Mesodermal cell (in vitro differentiated cells): ENCODE results near the gene MRPS12.
A peak's percentile ranks its signal among the peaks of the same experiment; 100 is the strongest.
"Not testable (repeated sequence)": the region's sequence is repeated elsewhere in the genome, so short reads cannot be mapped to it uniquely, and the experiment has no call there.

ENCODE experiments used
- H3K27ac ChIP-seq: 2 replicates; pipeline ENCODE4 v1.7.0; 2013; ENCODE audit warnings: mild to moderate bottlenecking, low read depth, low read length, moderate library complexity; ENCODE audit not compliant: severe bottlenecking
- H3K36me3 ChIP-seq: 2 replicates; pipeline ENCODE4 v1.7.1; 2013; ENCODE audit warnings: mild to moderate bottlenecking, low read length, moderate library complexity; ENCODE audit not compliant: control insufficient read depth, insufficient read depth
- H3K4me1 ChIP-seq: one replicate; pipeline ENCODE4 v1.7.1; 2013; ENCODE audit warnings: mild to moderate bottlenecking, low read length; ENCODE audit not compliant: insufficient read depth, control insufficient read depth, poor library complexity, severe bottlenecking
- H3K4me3 ChIP-seq: 2 replicates; pipeline ENCODE4 v1.7.0; 2013; ENCODE audit warnings: low read length, control low read depth, mild to moderate bottlenecking; ENCODE audit not compliant: insufficient read depth, poor library complexity, severe bottlenecking; ENCODE audit errors: extremely low read depth
- H3K9me3 ChIP-seq: 2 replicates; pipeline ENCODE4 v1.7.1; 2013; ENCODE audit warnings: mild to moderate bottlenecking, low read length, moderate library complexity; ENCODE audit not compliant: control insufficient read depth
- WGBS, 2 experiments: methylation state at CpG; one replicate each; pipeline ENCODE4 v1.1.5; 2013; ENCODE audit warnings: missing lambda C conversion rate in 2 of 2; ENCODE audit not compliant: insufficient coverage in 2 of 2; 5-methylcytosine and 5-hydroxymethylcytosine counted together

The MRPS12 gene

DNA sequence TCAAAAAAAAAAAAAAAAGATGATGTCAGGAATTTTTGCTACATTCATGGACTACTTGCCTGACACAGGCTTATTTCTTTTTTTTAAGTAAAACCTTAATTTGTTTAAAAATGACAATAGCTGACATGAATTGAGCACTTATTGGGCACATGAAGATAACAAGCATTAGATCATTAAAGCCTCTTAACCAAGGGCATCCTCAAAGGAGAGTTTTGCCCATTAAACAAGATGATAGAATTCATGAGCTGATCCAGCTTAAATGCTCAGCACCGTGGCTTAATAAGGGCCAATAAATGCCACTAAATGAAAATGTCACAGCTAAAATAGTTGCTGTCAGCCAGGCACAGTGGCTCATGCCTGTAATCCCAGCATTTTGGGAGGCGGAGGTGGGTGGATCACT, 25.5 kb downstream of the MRPS12 start:
- H3K4me3 ChIP-seq, result no peak overlapping the region
- no peak overlapping the region for H3K27ac ChIP-seq
- H3K4me1 ChIP-seq, result no peaks in the 10 kb centered on the region
- no peaks in the 10 kb centered on the region for H3K9me3 ChIP-seq
- H3K36me3 ChIP-seq, result peaks cover 27% of the 10 kb centered on the region
- 100% methylated on average over 1 of the region's 2 CpGs for WGBS, 2 experiments

DNA sequence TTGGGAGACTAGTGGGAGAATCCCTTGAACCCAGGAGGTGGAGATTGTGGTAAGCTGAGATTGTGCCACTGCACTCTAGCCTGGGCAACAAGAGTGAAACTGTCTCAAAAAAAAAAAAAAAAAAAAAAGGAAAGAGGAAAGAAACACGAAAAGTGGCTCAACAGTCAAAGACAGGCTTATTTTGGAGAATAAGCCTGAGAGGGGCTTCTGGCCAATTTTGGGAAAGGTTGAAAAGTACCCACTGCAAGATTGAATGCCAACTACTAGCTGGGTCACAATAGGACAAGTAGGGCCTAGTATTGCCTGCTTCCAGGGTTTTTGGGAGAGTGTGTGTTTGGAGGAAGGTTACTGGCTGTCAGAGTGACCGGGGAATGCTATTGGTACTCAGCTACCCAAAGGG, 27.6 kb downstream of the MRPS12 start:
- WGBS, 2 experiments, result 92 to 100% methylated on average over 1 to 2 of the region's 2 CpGs
- H3K9me3 ChIP-seq, result no peaks in the 10 kb centered on the region
- H3K27ac ChIP-seq, result no peak overlapping the region
- H3K4me3 ChIP-seq, result no peak overlapping the region
- H3K36me3 ChIP-seq, result peaks cover 28% of the 10 kb centered on the region
- H3K4me1 ChIP-seq, result no peaks in the 10 kb centered on the region

DNA sequence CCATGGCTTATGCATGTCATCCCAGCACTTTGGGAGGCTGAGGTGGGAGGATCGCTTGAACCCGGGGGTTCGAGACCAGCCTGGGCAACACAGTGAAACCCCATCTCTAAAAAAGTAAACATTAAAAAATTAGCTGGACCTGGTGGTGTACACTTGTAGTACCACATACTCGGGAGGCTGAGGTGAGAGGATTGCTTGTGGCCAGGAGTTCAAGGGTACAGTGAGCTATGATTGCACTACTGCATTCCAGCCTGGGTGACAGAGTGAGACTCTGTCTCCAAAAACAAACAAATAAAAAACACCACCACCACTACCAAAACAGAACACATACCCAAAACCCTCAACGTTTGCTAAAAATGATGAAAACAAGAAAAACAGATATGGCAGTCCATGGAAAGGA, 28.9 kb downstream of the MRPS12 start:
- no peak overlapping the region for H3K27ac ChIP-seq
- H3K4me3 ChIP-seq, result no peak overlapping the region
- no CpG with 5 or more reads among the region's 5 CpGs for WGBS, 2 experiments
- no peaks in the 10 kb centered on the region for H3K9me3 ChIP-seq
- H3K36me3 ChIP-seq, result peaks cover 39% of the 10 kb centered on the region
- H3K4me1 ChIP-seq, result no peaks in the 10 kb centered on the region

DNA sequence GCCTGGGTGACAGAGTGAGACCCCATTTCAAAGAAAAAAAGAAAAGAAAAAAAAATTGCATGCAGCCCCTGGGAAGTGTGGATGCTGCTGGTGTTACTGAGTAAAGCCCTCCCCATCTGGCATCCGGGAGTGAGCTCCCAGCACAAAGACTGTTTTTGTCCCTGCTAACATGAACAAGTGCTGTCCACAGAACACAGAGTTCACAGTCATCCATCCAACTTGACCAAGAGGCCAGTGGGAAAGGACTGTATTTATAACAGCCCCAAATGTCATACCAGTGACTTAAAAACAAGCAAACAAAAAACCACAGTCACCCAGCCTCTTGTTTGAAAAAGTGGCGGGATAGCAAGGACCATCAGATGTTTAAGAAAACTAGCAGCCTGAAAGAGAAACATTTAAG, 34.0 kb downstream of the MRPS12 start:
- WGBS, 2 experiments, result 67 to 80% methylated on average over 1 to 2 of the region's 2 CpGs
- H3K4me3 ChIP-seq, result no peak overlapping the region
- no peaks in the 10 kb centered on the region for H3K9me3 ChIP-seq
- peaks cover 34% of the 10 kb centered on the region for H3K36me3 ChIP-seq
- no peak overlapping the region for H3K27ac ChIP-seq
- no peaks in the 10 kb centered on the region for H3K4me1 ChIP-seq

DNA sequence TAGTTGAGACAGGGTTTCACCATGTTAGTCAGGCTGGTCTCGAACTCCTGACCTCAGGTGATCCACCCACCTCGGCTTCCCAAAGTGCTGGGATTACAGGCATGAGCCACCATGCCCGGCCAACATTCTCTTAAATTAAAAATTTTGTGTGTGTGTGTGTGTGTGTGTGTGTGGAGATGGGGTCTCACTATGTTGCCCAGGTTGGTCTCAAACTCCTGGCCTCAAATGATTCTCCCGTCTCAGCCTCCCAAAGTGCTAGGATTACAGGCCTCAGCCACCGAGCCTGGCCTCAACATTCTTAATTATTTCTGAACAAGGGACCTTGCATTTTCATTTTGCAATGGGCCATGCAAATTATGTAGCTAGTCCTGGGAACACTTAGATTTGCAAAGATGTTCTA, 35.4 kb downstream of the MRPS12 start:
- 94 to 96% methylated on average over 2 to 3 of the region's 5 CpGs for WGBS, 2 experiments
- not testable (repeated sequence) for H3K4me3 ChIP-seq, H3K9me3 ChIP-seq, H3K27ac ChIP-seq, H3K4me1 ChIP-seq
- H3K36me3 ChIP-seq, result peaks cover 37% of the 10 kb centered on the region

DNA sequence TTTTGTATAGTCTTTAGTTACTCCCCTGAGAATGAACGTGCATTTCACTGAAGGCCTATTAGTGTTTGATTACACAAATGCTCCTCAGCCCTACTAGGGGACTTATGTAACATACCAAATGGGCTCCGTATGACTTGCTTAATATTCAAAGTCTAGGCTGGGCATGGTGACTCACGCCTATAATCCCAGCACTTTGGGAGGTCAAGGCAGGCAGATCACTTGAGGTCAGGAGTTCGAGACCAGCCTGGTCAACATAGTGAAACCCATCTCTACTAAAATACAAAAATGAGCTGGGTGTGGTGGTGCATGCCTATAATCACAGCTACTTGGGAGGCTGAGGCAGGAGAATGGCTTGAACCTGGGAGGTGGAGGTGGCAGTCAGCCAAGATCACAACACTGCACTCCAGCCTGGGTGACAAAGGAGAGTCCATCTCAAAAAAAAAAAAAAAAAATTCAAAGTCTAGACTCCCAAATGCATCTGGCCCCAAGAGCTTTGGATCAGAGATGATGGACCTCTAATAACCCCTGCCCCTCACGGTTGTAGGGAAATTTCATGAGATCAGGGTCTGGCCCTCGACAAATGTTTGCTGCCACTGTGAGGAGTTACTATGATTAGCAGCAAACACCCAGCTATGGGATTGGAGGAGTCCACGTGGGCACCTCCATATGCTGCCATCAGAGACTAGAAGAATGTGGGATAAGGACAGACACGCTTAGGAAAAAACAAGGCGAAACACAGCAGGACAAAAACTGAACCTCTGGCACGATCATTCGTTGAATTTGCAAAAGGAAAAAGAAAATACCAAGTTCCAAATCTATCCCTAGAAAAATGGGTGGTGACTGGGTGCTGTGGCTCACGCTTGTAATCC, 40.2 kb downstream of the MRPS12 start:
- Histone ChIP-seq H3K9me3 (no peaks in the 10 kb centered on the region), H3K4me3 (no peak overlapping the region), H3K27ac (no peak overlapping the region), H3K36me3 (peaks cover 28% of the 10 kb centered on the region), H3K4me1 (no peaks in the 10 kb centered on the region)
- 89 to 93% methylated on average over 9 to 10 of the region's 12 CpGs for WGBS, 2 experiments

DNA sequence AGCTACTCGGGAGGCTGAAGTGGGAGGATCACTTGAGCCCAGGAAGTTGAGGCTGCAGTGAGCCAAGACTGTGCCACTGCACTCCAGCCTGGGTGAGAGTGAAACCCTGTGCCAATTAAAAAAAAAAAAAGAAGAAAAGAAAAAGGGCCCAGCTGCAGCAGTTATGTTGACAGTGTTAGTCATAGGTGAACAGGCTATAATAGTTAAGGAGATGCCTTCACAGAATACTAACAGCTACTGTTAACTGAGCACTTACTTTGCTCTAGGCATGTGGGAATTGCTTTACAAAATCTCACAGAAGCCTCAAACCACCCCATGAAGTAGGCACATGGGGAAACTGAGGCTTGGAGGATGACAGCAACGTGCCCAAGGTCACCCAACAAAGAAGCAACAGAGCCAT, 40.9 kb downstream of the MRPS12 start:
- 90% methylated on average over 1 of the region's 2 CpGs; no CpG with 5 or more reads in 1 of the 2 experiments for WGBS, 2 experiments
- Histone ChIP-seq H3K36me3 (peaks cover 24% of the 10 kb centered on the region), H3K4me3 (no peak overlapping the region), H3K9me3 (no peaks in the 10 kb centered on the region), H3K27ac (no peak overlapping the region), H3K4me1 (peaks cover 6% of the 10 kb centered on the region)

DNA sequence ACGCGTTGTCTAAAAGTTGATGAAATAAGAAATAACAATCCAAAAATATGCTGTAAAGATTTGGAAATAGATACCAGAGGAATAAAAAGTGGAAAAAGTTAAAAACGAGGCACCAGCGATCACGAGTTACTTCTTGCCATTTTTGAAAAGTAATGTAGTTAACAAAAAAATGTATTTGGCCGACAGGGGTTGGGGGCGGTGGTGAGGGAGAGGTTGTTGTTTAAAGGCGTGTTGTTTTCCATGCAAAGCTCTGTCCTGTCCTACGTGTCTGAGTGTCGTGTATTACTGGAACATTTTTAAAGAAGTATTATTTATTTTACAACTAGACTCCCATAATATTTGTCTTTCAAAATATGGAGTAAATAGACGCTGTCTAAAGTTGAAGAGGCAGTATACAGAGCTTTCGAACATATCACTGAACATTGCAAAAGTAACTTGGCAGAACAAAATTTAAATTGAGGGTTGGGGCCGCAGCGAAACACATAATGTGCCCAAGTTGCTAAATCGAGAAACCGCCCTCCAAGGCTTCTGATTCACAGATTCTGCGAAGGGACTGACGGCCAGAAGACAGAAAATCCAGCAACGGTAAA, 44.0 kb downstream of the MRPS12 start:
- H3K9me3 ChIP-seq, result no peaks in the 10 kb centered on the region
- no peak overlapping the region for H3K27ac ChIP-seq
- peaks cover 6% of the 10 kb centered on the region for H3K4me1 ChIP-seq
- peak overlapping the region; percentile 69 for H3K4me3 ChIP-seq
- H3K36me3 ChIP-seq, result peaks cover 10% of the 10 kb centered on the region
- 23 to 25% methylated on average over 11 to 13 of the region's 19 CpGs for WGBS, 2 experiments

DNA sequence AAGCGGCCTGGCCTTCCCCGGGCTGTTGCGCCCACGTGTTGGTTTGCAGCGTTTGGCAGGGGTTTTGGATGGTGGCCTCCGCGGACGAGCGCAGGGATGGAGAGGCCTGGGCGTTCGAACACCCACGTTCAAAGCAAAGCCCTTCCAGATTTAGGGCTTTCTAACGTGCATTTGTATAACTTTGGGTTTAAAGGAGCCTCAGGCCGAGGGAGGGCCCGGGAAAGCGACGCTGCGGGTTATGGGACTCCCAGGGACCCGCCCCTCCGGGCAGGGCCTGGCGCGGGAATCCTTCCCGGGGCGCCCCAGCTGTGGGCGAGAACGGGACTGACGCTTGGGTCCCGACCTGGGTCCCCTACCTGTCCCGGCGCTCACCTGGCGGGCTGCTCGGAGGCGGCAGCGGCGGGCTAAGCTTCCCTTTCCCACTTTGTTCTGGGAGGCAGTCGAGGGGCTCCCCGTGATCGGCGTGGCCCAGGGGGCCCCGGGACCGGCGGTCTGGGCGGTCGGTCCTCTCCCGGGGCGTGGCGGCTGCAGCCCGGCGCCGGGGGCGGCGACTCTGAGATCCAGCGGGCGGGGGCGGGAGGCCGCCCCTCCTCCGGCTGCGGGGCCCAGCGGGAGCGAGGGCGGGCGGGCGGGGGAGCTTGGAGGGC, 44.6 kb downstream of the MRPS12 start, which contains the start of gene FBXO17:
TSS of gene FBXO17 (minus strand) at position 529 of the 647 bp plus-strand sequence. CDS start 25,423 bp downstream, outside the sequence.
- Histone ChIP-seq H3K4me3 (peak within 1 kb of the TSS; percentile 69), H3K36me3 (peaks cover 10% of the 10 kb centered on the region), H3K4me1 (peaks cover 6% of the 10 kb centered on the region), H3K27ac (peak within 1 kb of the TSS; percentile 66), H3K9me3 (peaks cover under 1% of the 10 kb centered on the region)
- 1% methylated on average over 36 to 39 of the region's 63 CpGs for WGBS, 2 experiments

DNA sequence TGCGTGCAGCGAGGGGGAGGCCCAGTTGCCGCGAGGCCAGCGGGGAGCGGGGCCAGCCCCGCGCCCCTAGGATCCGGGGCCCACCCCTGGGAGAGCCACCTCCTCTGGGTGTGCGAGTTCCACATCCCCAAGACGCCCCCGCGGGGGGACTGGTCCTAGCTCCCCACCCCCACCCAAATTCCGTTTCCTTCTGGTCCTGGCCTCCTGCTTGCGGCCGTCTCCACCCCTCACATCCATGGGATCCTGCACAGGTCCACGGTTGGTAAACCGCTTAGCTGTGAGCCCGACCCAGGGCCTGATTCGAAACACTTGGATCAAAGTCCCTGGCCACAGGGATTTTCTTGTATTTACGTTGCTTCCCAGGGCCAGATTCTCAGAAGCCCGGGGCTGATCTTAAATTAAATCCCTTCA, 45.1 kb downstream of the MRPS12 start:
- Histone ChIP-seq H3K4me3 (peak overlapping the region; percentile 69), H3K9me3 (peaks cover 6% of the 10 kb centered on the region), H3K4me1 (peaks cover 6% of the 10 kb centered on the region), H3K36me3 (peaks cover 10% of the 10 kb centered on the region), H3K27ac (peak overlapping the region; percentile 66)
- 2 to 3% methylated on average over 15 of the region's 22 CpGs for WGBS, 2 experiments
